C4-2B (cell line): Measurements from ENCODE around the gene CLDN5.

ENCODE experiments used
- H3K27ac ChIP-seq: fragments of 450-650 bp; 2 replicates; pipeline ENCODE4 v1.5.1; 2017
- CTCF ChIP-seq: fragments of 450-650 bp; conservative IDR thresholded peaks from 2 replicates; pipeline ENCODE4 v1.5.1; 2017; ENCODE audit warnings: mild to moderate bottlenecking
- ZFX ChIP-seq: fragments of 450-650 bp; IDR thresholded peaks from 2 replicates; pipeline ENCODE4 v1.6.1; 2017

CLDN5 gene

GRCh38 chr22:19495562-19496323, 28.5 kb downstream of the CLDN5 start:
- H3K27ac ChIP-seq, result no peak overlapping the region

GRCh38 chr22:19494676-19495173, 29.5 kb downstream of the CLDN5 start:
- no peak for TF ChIP-seq ZFX
- TF ChIP-seq CTCF, result no peak
- no peak overlapping the region for H3K27ac ChIP-seq

More at GRCh38 chr22:19495562-19496323, 28.5 kb downstream of the CLDN5 start:
- TF ChIP-seq ZFX (no peak), CTCF (no peak)

- TF ChIP-seq ZFX, result no peak
- TF ChIP-seq CTCF, result no peak
- H3K27ac ChIP-seq, result no peak overlapping the region
These were observed 30.1 kb downstream of the CLDN5 start for GRCh38 chr22:19494001-19494560.

DNA sequence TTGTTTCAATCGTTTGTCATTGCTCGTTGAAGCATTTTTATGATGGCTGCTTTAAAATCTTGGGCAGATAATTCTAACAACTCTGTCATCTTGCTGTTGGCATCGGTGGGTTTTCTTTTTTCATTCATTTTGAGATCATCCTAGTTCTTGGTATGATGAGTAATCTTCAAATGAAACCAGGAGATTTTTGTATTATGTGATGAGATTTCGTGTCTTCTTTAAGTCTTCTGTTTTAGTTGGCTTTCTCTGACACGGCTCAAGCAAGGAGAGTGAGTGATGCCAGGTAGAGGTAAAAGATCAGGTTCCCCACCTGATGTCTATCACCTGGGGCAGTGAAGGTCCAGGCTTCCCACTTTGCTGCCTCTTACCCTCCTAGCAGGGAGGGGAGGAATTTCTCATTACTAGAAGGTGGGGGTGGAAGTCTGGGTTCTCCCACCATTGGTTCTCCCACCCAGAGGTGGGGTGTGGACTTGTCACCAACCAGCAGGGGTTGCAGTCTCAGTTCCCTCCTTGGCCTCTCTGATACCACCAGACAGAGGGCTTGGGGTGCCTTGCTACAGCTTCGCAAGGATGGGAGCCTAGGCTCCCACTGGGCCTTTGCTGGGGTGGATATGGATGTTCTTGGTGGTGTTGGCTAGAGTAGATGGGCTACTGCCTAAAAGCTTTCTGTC, 31.6 kb downstream of the CLDN5 start:
- H3K27ac ChIP-seq, result no peak overlapping the region
- TF ChIP-seq CTCF, result no peak
- no peak for TF ChIP-seq ZFX

DNA sequence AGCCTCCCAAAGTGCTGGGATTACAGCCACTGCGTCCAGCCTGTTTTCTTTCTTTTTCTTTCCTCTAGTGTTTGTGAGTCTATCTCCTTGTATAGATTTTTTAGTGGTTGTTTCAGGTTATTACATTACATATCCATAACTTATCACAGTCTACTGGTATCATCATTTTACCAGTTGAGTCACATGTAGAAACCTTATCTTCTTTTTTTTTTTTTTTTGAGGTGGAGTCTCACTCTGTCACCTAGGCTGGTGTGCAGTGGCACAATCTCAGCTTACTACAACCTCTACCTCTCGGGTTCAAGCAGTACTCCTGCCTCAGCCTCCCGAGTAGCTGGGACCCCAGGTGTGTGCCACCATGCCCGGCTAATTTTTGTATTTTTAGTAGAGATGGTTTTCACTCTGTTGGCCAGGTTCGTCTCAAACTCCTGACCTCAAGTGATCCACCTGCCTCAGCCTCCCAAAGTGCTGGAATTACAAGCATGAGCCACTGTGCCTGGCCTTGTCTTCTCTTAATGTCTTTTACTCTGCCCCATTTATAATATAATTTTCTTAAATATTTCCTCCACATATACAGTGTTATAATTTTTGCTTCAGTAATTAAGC, 33.5 kb downstream of the CLDN5 start:
- TF ChIP-seq ZFX (no peak), CTCF (no peak)
- H3K27ac ChIP-seq, result no peak overlapping the region

DNA sequence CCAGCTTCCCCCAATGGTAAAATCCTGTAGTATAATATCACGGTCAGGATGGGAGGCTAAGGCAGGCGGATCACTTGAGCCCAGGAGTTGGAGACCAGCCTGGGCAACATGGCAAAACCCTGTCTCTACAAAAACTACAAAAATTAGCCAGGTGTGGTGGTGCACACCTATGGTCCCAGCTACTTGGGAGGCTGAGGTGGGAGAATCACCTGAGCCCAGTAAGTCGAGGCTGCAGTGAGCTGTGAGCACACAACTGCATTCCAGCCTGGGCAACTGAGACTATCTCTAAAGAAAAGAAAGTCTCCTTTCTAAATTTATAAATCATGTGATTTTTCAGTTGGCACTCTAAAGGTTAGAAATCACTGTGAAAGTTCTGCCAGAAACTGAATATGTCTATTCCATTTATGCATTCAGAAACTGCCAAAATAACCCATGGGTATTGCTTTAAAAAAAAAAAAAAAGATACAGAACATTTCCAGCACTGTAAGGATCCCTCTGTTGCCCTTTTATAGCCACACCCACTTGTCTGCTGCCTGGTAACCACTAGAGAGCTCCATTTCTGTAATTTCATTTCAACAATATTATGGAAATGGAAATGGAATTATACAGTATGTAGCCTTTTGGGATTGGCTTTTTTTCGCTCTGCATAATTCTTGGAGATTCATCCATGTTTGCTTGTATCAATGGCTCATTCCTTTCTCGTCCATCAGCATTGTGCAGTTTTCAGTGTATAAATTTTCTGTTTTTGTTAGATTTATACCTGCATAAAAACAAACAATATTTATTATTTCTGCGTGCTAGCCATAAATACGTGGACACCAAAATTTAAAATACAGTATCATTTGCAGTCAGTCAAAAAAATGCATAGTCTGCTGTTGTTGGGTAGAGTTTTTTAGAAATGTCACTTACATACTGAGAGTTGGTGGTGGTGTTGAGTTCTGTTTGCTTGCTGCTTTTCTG, 35.0 kb downstream of the CLDN5 start:
- TF ChIP-seq ZFX (no peak), CTCF (no peak; the same call in 1 of the 2 replicates)

More for the DNA sequence above, 35.0 kb downstream of the CLDN5 start:
- no peak overlapping the region for H3K27ac ChIP-seq
